GM19351 (cell line): Measurements from ENCODE around the gene OR5B12.
A peak's percentile ranks its signal among the peaks of the same experiment; 100 is the strongest.
"Not testable (repeated sequence)": the region's sequence is repeated elsewhere in the genome, so short reads cannot be mapped to it uniquely, and the experiment has no call there.

Source experiments
- ATAC-seq: cut with Tn5 transposase; IDR thresholded peaks from one replicate; pipeline ENCODE4 v1.9.1; 2021; ENCODE audit warnings: mild to moderate bottlenecking, moderate library complexity; ENCODE audit not compliant: unreplicated experiment

OR5B12 gene

DNA sequence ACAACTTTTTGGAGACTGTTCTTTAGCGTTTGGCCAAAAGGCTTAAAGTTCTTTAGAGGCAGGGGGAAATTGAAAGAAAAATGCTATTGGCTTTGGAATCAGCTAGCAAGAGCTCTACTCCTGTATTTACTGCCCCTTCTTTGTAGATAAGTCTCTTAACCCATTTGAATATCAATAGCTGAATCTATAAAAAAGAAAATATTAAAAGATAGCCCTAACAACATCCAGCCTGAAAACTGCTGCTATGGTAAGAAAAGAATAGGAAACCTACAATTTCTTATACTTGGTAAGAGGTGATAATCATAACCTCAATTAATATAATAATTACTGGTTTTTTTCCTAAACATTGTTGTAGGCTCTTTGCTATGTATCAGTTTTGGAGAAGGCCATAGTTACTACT, at the start of gene OR5B12:
TSS of gene OR5B12 (minus strand) at position 101 of the 400 bp plus-strand sequence. CDS start 2,085 bp downstream, outside the sequence.
- ATAC-seq, result no peak

DNA sequence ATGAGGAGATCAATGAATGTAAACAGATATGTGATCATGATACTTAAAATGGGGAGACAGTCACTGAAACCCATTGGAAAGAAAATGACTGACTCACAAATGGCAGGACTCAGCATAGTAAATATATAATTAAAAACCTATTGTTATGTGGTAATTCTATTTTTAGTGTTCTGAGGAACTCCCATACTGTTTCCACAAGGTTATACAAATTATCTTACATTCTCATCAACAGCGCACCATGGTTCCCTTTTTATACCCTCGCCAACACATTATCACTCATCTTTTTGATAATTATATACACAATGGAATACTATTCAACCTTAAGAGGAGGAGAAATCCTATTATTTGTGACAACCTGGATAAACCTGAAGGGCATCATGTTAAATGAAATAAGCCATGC, 48.8 kb upstream of the OR5B12 start:
- no peak for ATAC-seq

- no peak for ATAC-seq
Observed at GRCh38 chr11:58487170-58487569, 45.1 kb upstream of the OR5B12 start.

- no peak for ATAC-seq
Observed at GRCh38 chr11:58485961-58486360, 43.9 kb upstream of the OR5B12 start.

- ATAC-seq, result no peak
Observed at GRCh38 chr11:58471892-58472291, 29.9 kb upstream of the OR5B12 start.

- no peak for ATAC-seq
Observed at GRCh38 chr11:58466293-58466692, 24.3 kb upstream of the OR5B12 start.

DNA sequence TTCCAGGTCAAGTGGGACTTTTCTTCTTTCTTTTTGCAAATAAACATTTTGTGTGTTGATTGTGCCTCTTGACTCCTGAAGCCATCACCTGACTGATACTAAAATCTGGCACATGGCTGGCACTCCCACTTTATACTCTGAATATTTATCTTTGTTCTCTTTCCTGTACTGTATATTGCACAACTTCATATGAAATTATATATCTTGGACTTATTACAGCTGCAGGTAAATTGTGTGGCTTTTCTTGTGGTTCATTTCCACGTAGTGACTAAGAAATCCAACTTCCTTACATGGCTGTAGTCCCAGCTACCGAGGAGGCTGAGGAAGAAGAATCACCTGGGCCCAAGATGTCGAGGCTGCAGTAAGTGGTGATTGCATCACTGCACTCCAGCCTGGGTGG, 23.7 kb upstream of the OR5B12 start:
- ATAC-seq, result no peak

- no peak for ATAC-seq
Observed at GRCh38 chr11:58451585-58451984, 9.5 kb upstream of the OR5B12 start.

DNA sequence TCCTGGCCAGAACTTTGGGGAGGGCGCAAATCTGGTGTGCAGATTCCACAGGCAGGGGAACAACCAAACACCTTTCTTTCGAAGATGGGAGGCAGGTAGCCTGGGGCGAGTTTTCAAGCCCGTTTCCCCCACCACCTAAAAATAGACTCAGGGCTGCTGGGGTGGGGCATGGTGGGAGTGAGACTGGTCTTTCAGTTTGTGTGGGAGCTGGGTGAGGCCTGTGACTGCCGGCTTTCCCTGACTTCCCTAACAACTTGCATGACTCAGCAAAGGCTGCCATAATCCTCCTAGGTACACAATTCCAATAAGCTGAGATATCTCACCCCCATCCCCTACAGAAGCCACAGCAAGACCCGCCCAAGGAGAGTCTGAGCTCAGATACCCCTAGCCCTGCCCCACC, 4.3 kb upstream of the OR5B12 start:
- ATAC-seq, result no peak

GRCh38 chr11:58444300-58444699, 2.3 kb upstream of the OR5B12 start:
- ATAC-seq, result no peak

DNA sequence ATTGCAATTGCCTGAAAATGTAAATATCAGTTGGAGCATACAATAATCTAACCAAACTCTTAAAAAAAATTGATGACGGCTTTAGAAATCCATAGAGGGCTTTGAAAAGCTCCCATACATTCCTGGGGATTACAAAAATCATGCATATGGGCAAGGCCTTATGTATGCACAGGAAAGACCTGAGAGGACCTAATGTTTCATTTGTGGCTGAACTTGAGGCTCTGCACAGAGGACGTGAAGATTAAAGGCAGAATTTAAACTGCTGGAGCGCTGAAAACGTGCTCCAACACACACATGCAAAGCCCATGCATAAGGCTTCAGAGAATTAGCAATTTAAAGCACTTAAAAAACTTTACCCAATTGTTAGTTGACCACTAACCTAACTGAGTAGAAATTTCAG, 3.5 kb downstream of the OR5B12 start:
- ATAC-seq, result no peak

DNA sequence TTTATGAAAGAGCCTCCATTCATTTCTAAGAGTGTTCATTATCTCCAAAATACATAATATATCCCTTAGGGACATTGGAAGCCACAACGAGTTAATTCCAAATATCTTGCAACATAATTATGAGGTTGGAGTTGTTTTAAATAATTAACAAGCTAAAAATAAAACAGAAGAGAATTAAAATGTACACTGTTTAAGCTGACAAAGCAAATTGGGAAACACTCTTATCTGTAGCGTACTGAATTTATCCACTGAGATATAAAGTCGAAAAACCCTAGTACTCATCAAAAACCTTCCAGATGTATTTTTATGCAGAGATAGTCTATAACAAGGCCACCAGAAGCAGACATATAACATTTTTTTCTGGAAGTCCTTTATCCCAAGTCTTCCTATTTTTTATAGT, 7.8 kb downstream of the OR5B12 start:
- no peak for ATAC-seq

GRCh38 chr11:58433638-58434203, 8.3 kb downstream of the OR5B12 start:
- peak; percentile 93 for ATAC-seq

GRCh38 chr11:58429273-58429672, 12.8 kb downstream of the OR5B12 start:
- ATAC-seq, result no peak

DNA sequence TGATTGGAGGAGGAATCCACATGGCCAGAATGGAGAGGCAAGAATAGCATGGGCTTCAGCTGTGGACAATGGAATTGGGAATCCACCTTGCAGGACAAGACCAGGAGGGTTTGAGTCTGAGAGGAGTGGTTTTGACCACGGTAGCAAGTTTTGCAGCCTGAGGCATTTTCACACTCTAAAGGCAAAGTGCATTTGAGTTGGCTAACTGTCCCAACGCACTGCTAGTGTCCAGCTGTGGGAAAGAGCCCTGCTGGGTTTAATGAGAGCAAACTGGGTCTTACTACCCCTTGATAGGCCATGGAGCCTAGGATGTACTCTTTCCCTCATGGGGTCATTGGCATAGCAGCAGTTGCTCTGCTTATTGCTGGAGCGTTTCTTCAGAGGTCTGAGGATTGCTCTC, 14.0 kb downstream of the OR5B12 start, which contains the start of gene OR5B2:
TSS of gene OR5B2 (minus strand) at position 101 of the 400 bp plus-strand sequence. CDS start 4,860 bp downstream, outside the sequence.
- ATAC-seq, result no peak

DNA sequence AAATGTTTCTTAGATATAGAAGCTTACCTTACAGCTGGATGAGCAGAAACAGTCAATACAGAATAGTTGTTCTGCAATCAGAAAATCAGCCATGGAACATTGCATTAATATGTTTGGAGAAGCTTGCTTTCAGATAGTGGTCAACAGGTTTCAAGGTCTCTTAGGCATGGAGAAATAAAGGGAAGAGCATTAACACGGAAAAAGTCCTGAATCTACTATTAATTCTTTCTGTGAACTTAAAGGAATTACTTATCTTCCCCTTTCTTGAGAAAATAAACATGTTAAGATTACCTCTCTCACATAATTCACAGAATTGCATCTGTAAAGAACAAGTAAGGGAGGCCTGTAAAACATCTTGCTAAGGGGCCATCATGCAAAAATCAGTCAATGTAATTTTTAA, 35.3 kb downstream of the OR5B12 start, which contains the start of gene OR5B3:
TSS of gene OR5B3 (minus strand) at position 101 of the 400 bp plus-strand sequence. CDS start 3,465 bp downstream, outside the sequence.
- ATAC-seq, result no peak

DNA sequence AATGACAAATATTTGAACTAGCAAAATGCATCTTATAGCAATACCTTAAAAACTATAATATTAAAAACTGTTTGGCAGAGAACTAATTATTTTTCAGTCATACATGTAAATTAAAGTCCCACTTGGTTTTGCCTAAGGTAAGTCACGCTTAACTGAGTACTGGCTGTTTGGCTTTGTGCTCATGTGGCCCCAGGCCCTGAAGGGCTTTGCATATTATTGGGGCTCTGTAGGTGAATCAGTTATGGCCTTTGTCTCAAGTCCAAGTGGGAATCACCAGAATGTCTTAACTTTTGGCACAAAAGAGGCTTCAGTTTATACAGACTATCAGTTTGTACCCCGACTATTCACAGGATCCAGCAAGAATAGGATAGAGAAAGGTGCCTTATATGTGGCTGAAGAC, 42.4 kb downstream of the OR5B12 start:
- ATAC-seq, result not testable (repeated sequence)

- ATAC-seq, result no peak
Observed at GRCh38 chr11:58395581-58395980, 46.5 kb downstream of the OR5B12 start.

DNA sequence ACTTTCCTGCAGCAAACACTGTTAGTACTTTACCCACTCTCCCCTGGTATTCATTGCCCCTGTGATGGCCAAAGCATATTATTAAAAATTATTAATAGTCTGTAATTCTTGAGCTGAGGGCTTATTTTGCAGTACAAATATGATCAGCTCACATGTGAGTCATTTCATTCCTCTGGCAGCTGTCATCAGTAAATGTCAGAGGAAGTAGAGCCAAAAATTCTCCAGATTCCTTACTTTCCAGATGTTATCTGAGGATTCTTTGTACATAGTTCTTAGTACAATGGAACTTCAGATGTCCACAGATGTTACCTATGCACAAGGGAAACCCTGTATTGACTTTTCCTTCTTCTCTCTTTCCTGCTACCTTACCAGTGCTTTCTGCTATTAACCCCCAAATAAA, 47.8 kb downstream of the OR5B12 start:
- no peak for ATAC-seq

DNA sequence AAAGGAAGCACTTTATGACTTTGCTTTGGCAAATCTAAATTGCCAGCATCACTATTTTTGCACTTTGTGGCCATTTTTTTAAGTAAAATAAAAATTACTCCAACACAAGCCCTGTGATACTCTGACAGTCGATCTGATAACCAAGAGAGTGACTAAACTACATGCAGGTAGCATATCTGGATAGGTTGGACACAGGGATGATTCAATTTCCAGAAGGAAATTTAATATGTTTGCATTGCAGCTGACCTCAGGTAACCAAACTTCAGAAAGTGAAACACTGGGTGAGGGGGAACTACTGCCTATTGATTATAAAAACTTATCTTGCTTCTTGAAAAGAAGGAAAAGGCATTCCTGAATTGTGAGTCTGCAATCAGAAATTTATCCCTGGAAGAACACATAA, 49.3 kb downstream of the OR5B12 start:
- ATAC-seq, result no peak

GRCh38 chr11:58391879-58392278, 50.2 kb downstream of the OR5B12 start:
- no peak for ATAC-seq

DNA sequence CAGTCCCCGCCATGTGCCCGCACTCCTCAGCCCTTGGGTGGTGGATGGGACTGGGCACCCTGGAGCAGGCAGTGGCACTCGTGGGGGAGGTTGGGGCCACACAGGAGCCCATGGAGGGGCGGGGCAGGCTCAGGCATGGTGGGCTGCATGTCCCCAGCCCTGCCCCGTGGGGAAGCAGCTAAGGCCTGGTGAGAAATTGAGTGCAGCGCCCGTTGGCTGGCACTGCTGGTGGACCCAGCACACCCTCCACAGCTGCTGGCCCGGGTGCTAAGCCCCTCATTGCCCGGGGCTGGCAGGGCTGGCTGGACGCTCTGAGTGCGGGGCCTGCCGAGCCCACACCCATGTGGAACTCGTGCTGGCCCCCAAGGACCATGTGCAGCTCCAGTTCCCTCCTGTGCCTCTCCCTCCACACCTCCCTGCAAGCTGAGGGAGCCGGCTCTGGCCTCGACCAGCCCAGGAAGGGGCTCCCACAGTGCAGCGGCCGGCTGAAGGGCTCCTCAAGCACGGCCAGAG, 51.4 kb downstream of the OR5B12 start:
- ATAC-seq, result no peak
